K562 (cell line): ENCODE measurements around the gene ERVFRD-1. TPM values are rescaled to one million over a fixed set of nuclear protein-coding genes. Genes with fewer than 3 reads are reported as not detected.

Source experiments
- CEBPG ChIP-seq, 3 experiments: fragments of 200-800 bp in 1 of 3; sonication (Bioruptor generic) in 1 of 3; sonication (generic) in 1 of 3; formaldehyde crosslinking in 1 of 3; IDR thresholded peaks in 2 of 3; conservative IDR thresholded peaks in 1 of 3; 2 replicates each; pipeline versions ENCODE4 v1.6.1 to v1.8.0; 2016 to 2022; ENCODE audit warnings: missing compliant biosample characterization in 2 of 3, missing genetic modification characterization in 2 of 3, mild to moderate bottlenecking in 1 of 3, missing genetic modification reagents in 1 of 3
- CHD7 ChIP-seq: fragments of 200-600 bp; sonication (generic); IDR thresholded peaks from one replicate; pipeline ENCODE4 v1.6.1; 2012; ENCODE audit warnings: mild to moderate bottlenecking, low read depth, low read length, inconsistent platforms
- COPS2 ChIP-seq: fragments of 450-650 bp; conservative IDR thresholded peaks from 2 replicates; pipeline ENCODE4 v1.6.1; 2016; ENCODE audit warnings: mild to moderate bottlenecking, moderate library complexity
- EWSR1 ChIP-seq: fragments of 450-650 bp; IDR thresholded peaks from 2 replicates; pipeline ENCODE4 v1.6.1; 2018; ENCODE audit warnings: borderline replicate concordance, mild to moderate bottlenecking, low read depth, moderate library complexity; ENCODE audit not compliant: partially characterized antibody
- FOSL1 ChIP-seq: fragments of 200-800 bp; sonication (Bioruptor generic); conservative IDR thresholded peaks from 2 replicates; pipeline ENCODE4 v1.6.1; 2016; ENCODE audit warnings: missing genetic modification characterization, missing compliant biosample characterization
- JUN ChIP-seq, 2 experiments: sonication (generic) in 1 of 2; formaldehyde crosslinking in 1 of 2; IDR thresholded peaks; 2 replicates each; pipeline versions ENCODE4 v1.6.1 to v1.8.0; 2012 to 2022; ENCODE audit warnings: borderline replicate concordance in 2 of 2, mild to moderate bottlenecking in 2 of 2, improper control_type of control experiment in 1 of 2, low read depth in 1 of 2, low read length in 1 of 2, missing genetic modification reagents in 1 of 2
- NR1H2 ChIP-seq: sonication (generic); formaldehyde crosslinking; IDR thresholded peaks from 2 replicates; pipeline ENCODE4 v1.4.0; 2020; ENCODE audit warnings: mild to moderate bottlenecking, missing genetic modification reagents
- NR2C2 ChIP-seq, 2 experiments: fragments of 200-800 bp in 1 of 2; sonication (Bioruptor generic) in 1 of 2; sonication (generic) in 1 of 2; formaldehyde crosslinking in 1 of 2; IDR thresholded peaks; 2 replicates each; pipeline versions ENCODE4 v1.6.1 to v1.8.0; 2016 to 2022; ENCODE audit warnings: mild to moderate bottlenecking in 1 of 2, missing compliant biosample characterization in 1 of 2, missing genetic modification characterization in 1 of 2, missing genetic modification reagents in 1 of 2
- TBL1XR1 ChIP-seq, 2 experiments: IDR thresholded peaks; 2 replicates each; pipeline ENCODE4 v1.6.1; 2012; ENCODE audit warnings: improper control_type of control experiment in 2 of 2, low read length in 2 of 2, mild to moderate bottlenecking in 1 of 2
- ZNF146 ChIP-seq: IDR thresholded peaks from one replicate; pipeline ENCODE4 v1.6.1; 2018; ENCODE audit warnings: missing compliant biosample characterization; ENCODE audit not compliant: unreplicated experiment
- ZNF696 ChIP-seq: fragments of 250-450 bp; sonication (Bioruptor Pico); conservative IDR thresholded peaks from 2 replicates; pipeline ENCODE4 v1.4.0; 2020; ENCODE audit warnings: mild to moderate bottlenecking, moderate library complexity
- polyA plus RNA-seq, 8 experiments: library from polyadenylated mRNA; depleted of rRNA in 4 of 8; stranded (reverse) in 5 of 8; unstranded in 3 of 8; fragments of >200 nt; fragmentation: Nextera tagmentation in 2 of 8; fragmentation: Illumina TruSeq in 1 of 8; extraction: Ambion mirVana in 2 of 8; extraction: Trizol in 1 of 8; gene quantifications; 2 replicates each; pipeline versions ENCODE4 v1.2.1 to v1.2.3, GENCODE V29; 2011 to 2014; ENCODE audit warnings: inconsistent platforms in 1 of 8, missing spikeins in 1 of 8
- total RNA-seq, 7 experiments: library from RNA; depleted of rRNA in 6 of 7; stranded (reverse); fragments of >200 nt in 6 of 7; fragmentation: Illumina TruSeq in 2 of 7; extraction: Trizol in 2 of 7; gene quantifications; 2 replicates each; pipeline versions ENCODE4 v1.2.1 to v1.2.3, GENCODE V29; 2011 to 2021; ENCODE audit warnings: low replicate concordance in 1 of 7

ERVFRD-1 gene
- total and polyA plus RNA-seq, 9 of the 15 experiments (the other 6 are each of a cell fraction or from before 2014, with no cell fraction given): 0.05 to 0.14 (median 0.09) TPM; not detected in 2

- no peak for TF ChIP-seq CHD7
- TF ChIP-seq ZNF146: no peak
- no peak for TF ChIP-seq COPS2
- no peak for TF ChIP-seq CEBPG (CRISPR knock-in tag; IDR thresholded peaks at IDR 0.05)
- no peak for TF ChIP-seq CEBPG (tag; conservative IDR thresholded peaks at IDR 0.05 in 1 of 2, IDR thresholded peaks at IDR 0.05 in 1 of 2)
- TF ChIP-seq ZNF696 (CRISPR knock-in tag): no peak
- no peak for TF ChIP-seq EWSR1
- no peak for TF ChIP-seq NR1H2
- TF ChIP-seq JUN (IDR thresholded peaks at IDR 0.05; ENCODE audit: borderline replicate concordance, low read depth, low read length): 0 out of 2 replicates have a peak, but pooled peaks have one; percentile 20
- no peak for TF ChIP-seq JUN (CRISPR knock-in tag; IDR thresholded peaks at IDR 0.05; ENCODE audit: borderline replicate concordance)
- TF ChIP-seq FOSL1 (tag): peak; percentile 61
- peak in 1 of 2 experiments; percentile 45; a peak in 2 of 4 replicates for TF ChIP-seq TBL1XR1 (IDR thresholded peaks at IDR 0.05; ENCODE audit: low read length in 2 of 2)
- TF ChIP-seq NR2C2 (CRISPR knock-in tag; IDR thresholded peaks at IDR 0.05): no peak
- TF ChIP-seq NR2C2 (tag; IDR thresholded peaks at IDR 0.05): peak; percentile 66
Observed at GRCh38 chr6:11069760-11070159, 41.8 kb downstream of the ERVFRD-1 start (continued).
